BLaER1 treated with 17β-estradiol and CSF1 and Interleukin-3, amounts not matched to agents 10 nM and 100 nM (cell line): ENCODE measurements around the gene ALG1L2.
"Not testable (repeated sequence)": the region's sequence is repeated elsewhere in the genome, so short reads cannot be mapped to it uniquely, and the experiment has no call there.

Source experiments
- H3K27ac ChIP-seq, 11 experiments: shearing (Covaris generic); formaldehyde crosslinking; 2 replicates each; pipeline ENCODE4 v1.8.1; 2022
- H3K27me3 ChIP-seq, 11 experiments: shearing (Covaris generic); formaldehyde crosslinking; 2 replicates each; pipeline ENCODE4 v1.8.1; 2022
- H3K36me3 ChIP-seq, 11 experiments: shearing (Covaris generic); formaldehyde crosslinking; 2 replicates each; pipeline ENCODE4 v1.8.1; 2022
- H3K4me1 ChIP-seq, 10 experiments: shearing (Covaris generic); formaldehyde crosslinking; 2 replicates each; pipeline ENCODE4 v1.8.1; 2022
- H3K4me2 ChIP-seq, 11 experiments: shearing (Covaris generic); formaldehyde crosslinking; 2 replicates each; pipeline ENCODE4 v1.8.1; 2022
- H3K4me3 ChIP-seq, 10 experiments: shearing (Covaris generic); formaldehyde crosslinking; 2 replicates each; pipeline ENCODE4 v1.8.1; 2022
- H3K9ac ChIP-seq, 11 experiments: shearing (Covaris generic); formaldehyde crosslinking; 2 replicates each; pipeline ENCODE4 v1.8.1; 2022
- H3K9me3 ChIP-seq, 11 experiments: shearing (Covaris generic); formaldehyde crosslinking; replicated peaks in 1 of 11; 2 replicates each; pipeline ENCODE4 v1.8.1; 2022
- H4K20me1 ChIP-seq, 11 experiments: shearing (Covaris generic); formaldehyde crosslinking; 2 replicates each; pipeline ENCODE4 v1.8.1; 2022
- Cebpa-rat ChIP-seq, 11 experiments: shearing (Covaris generic); IDR thresholded peaks; 2 replicates each; pipeline ENCODE4 v1.8.1; 2022

ALG1L2 gene

GRCh38 chr3:130093741-130094391, 12.2 kb downstream of the ALG1L2 start:
- peak overlapping the region in 10 of 11 experiments; percentile 34 to 85 (median 80); a peak in 18 of 22 replicates for H3K27ac ChIP-seq
- H3K4me1 ChIP-seq: peaks cover 41 to 78% (median 68%) of the 10 kb centered on the region in 10 experiments
- peaks cover under 1 to 4% (median 3%) of the 10 kb centered on the region in 11 experiments; a peak in 14 of 22 replicates for H3K9me3 ChIP-seq
- H4K20me1 ChIP-seq: no peaks in the 10 kb centered on the region
- peak overlapping the region; percentile 85 to 98 (median 95) for H3K4me2 ChIP-seq
- TF ChIP-seq Cebpa-rat (IDR thresholded peaks at IDR 0.05): no peak
- H3K27me3 ChIP-seq: no peaks in the 10 kb centered on the region
- peak overlapping the region in 9 of 11 experiments; percentile 56 to 75 (median 71); a peak in 17 of 22 replicates for H3K9ac ChIP-seq
- H3K4me3 ChIP-seq: peak overlapping the region in 9 of 10 experiments; percentile 24 to 63 (median 47); a peak in 18 of 20 replicates
- H3K36me3 ChIP-seq: no peaks in the 10 kb centered on the region

DNA sequence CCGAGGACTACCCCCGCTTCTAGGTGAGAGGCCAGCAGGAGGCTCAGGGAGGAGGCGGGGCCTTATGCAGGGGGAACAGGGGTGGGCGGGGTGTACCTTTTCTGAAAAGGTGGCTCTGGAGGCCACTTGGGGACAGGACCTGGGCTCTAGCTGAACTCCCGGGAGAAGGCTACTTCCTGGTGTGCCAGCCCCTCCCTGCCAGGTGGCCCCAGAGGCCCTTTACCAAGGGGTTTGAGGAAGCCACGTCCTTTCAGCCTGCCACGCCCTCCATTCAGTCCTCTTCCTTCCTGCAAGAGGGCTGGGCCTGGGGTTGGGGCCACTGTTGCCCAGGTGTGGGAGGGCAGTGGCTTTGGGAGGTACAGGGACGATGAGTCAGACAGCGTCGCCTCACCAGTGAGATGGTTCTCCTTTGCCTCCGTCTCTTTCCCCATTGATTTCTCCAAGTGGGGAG, 12.9 kb downstream of the ALG1L2 start:
- Histone ChIP-seq H3K4me1 (peaks cover 41 to 78% (median 68%) of the 10 kb centered on the region in 10 experiments), H3K4me2 (peak overlapping the region; percentile 85 to 98 (median 95)), H3K4me3 (peak overlapping the region in 9 of 10 experiments; percentile 10 to 63 (median 47); a peak in 14 of 20 replicates), H3K27ac (peak overlapping the region in 9 of 11 experiments; percentile 61 to 85 (median 81); a peak in 18 of 22 replicates), H3K9ac (peak overlapping the region in 8 of 11 experiments; percentile 70 to 75 (median 72); a peak in 16 of 22 replicates)
- not testable (repeated sequence) for H3K36me3 ChIP-seq, H4K20me1 ChIP-seq, H3K9me3 ChIP-seq, H3K27me3 ChIP-seq

GRCh38 chr3:130095858-130096257, 14.2 kb downstream of the ALG1L2 start:
- Histone ChIP-seq H3K27ac (peak overlapping the region in 2 of 11 experiments; percentile 12 to 28; a peak in 2 of 22 replicates), H3K4me2 (peak overlapping the region; percentile 58 to 98 (median 77)), H3K9ac (peak overlapping the region in 1 of 11 experiments; percentile 31; a peak in 2 of 22 replicates), H3K4me1 (peaks cover 41 to 70% (median 62%) of the 10 kb centered on the region in 10 experiments)
- not testable (repeated sequence) for H3K27me3 ChIP-seq, H4K20me1 ChIP-seq, H3K36me3 ChIP-seq, H3K9me3 ChIP-seq, H3K4me3 ChIP-seq

DNA sequence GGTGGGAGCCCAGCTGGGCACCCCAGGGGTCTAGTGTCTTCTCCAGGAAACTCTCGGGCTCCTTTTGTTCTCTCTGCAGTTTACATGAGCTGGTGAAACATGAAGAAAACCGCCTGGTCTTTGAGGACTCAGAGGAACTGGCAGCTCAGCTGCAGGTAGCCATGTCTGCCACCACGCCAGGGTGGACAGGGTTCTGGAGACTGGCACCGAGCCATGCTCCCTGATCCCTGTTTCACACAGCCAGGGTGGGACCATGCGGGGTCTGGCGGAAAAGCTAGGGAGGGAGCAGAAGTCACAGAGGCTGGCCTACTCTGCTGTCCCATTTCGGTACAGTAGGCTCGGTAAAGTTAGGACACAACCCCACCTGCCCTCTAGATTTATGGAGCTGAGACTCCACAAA, 15.5 kb downstream of the ALG1L2 start:
- Histone ChIP-seq H3K9ac (peak overlapping the region in 1 of 11 experiments; percentile 35; a peak in 2 of 22 replicates), H3K27ac (peak overlapping the region in 3 of 11 experiments; percentile 31 to 47 (median 34); a peak in 4 of 22 replicates), H3K4me2 (peak overlapping the region in 9 of 11 experiments; percentile 26 to 98 (median 73); a peak in 16 of 22 replicates), H3K4me1 (peaks cover 41 to 58% (median 52%) of the 10 kb centered on the region in 10 experiments)
- not testable (repeated sequence) for H3K9me3 ChIP-seq, H3K4me3 ChIP-seq, H4K20me1 ChIP-seq, H3K27me3 ChIP-seq, H3K36me3 ChIP-seq

GRCh38 chr3:130097690-130098638, 16.3 kb downstream of the ALG1L2 start:
- not testable (repeated sequence) for H3K4me3 ChIP-seq, H3K9me3 ChIP-seq, H3K9ac ChIP-seq, H3K36me3 ChIP-seq, H4K20me1 ChIP-seq, H3K27me3 ChIP-seq, H3K4me2 ChIP-seq
- H3K27ac ChIP-seq: 0 out of 22 replicates have a peak overlapping the region, but pooled peaks of 1 of the 11 experiments have one; percentile 18
- peaks cover 40 to 49% (median 44%) of the 10 kb centered on the region in 10 experiments for H3K4me1 ChIP-seq

DNA sequence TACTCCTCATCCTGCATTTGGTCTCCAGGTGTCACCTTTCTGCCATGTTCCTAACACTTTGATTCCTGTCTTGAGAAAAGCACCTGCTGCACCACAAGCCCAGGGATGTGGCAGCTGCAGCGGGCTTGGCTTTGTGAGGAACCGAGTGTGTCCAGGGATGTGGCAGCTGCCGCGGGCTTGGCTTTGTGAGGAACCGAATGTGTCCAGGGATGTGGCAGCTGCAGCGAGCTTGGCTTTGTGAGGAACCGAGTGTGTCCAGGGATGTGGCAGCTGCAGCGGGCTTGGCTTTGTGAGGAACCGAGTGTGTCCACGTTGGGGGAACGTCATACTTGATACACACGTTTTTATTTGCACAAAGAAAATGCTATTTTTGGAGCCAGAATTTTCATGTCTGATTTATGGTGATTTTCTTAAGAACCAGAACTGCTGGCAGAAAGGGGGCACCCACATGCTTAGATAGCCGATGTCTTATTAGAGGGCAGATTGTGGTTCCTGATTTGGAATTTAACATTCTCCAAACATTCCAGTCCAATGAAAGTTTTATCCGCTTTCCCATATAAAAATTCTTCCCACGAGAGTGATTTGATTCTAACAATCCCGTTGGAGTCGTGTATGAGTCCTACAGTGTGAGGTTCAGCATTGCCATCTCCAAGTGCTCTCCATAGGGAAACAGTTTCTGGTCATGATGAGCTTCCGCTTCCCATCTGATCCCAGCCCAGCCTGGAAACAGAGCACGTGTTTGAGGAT, 17.2 kb downstream of the ALG1L2 start:
- H3K27ac ChIP-seq, H3K36me3 ChIP-seq, H3K9me3 ChIP-seq, H4K20me1 ChIP-seq, H3K9ac ChIP-seq, H3K27me3 ChIP-seq, H3K4me2 ChIP-seq, H3K4me3 ChIP-seq: not testable (repeated sequence)
- peaks cover 32 to 42% (median 35%) of the 10 kb centered on the region in 10 experiments for H3K4me1 ChIP-seq

DNA sequence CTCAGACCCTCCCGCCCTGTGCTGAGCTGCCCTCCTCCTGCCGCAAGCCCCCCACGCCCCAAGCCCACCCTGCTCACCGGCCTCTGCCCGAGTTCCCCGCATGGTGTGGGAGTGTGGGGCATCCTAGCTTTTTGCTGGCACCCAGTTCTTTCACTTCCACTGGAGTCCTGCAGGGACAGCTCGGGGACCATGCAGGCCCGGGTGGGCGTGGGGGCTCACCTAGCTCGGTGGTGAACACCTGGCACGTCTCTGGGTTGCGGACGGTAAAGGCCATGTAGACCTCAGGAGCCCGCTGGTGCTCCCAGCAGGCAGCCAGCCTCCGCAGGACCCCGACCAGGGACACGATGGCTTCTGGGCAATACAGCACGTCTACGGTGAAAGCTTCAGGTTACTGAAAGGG, 20.9 kb downstream of the ALG1L2 start:
- not testable (repeated sequence) for H3K27ac ChIP-seq, H3K4me2 ChIP-seq, H3K9me3 ChIP-seq, H3K27me3 ChIP-seq, H4K20me1 ChIP-seq, H3K36me3 ChIP-seq, H3K4me3 ChIP-seq, H3K9ac ChIP-seq
- peaks cover 6 to 21% (median 18%) of the 10 kb centered on the region in 10 experiments for H3K4me1 ChIP-seq

DNA sequence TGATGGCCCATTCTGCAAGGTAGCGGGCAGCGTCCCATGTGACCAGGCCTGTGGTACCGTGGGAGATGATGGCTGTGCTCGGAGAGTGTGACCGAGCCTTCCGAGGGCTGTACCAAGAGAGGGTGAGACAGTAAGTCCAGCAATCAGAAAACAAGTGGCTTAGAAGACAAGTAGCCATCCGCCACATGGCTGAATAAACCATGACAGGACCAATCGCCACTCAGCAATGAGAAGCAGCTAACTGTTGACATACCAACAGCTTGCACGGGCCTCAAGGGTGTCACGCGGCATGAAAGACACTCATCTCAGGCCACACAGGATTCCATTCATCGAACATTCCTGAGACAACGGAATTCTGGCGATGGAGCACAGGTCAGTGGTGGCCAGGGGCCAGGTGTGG, 22.6 kb downstream of the ALG1L2 start:
- H3K4me1 ChIP-seq: peaks cover 10 to 33% (median 21%) of the 10 kb centered on the region in 10 experiments
- H3K4me3 ChIP-seq, H3K4me2 ChIP-seq, H4K20me1 ChIP-seq, H3K9ac ChIP-seq, H3K27me3 ChIP-seq, H3K9me3 ChIP-seq, H3K36me3 ChIP-seq, H3K27ac ChIP-seq: not testable (repeated sequence)

- H3K27me3 ChIP-seq, H3K4me3 ChIP-seq, H3K36me3 ChIP-seq, H4K20me1 ChIP-seq, H3K9me3 ChIP-seq: not testable (repeated sequence)
- Histone ChIP-seq H3K4me1 (peaks cover 21 to 44% (median 31%) of the 10 kb centered on the region in 10 experiments), H3K9ac (peak overlapping the region in 5 of 11 experiments; percentile 45 to 67 (median 62); a peak in 6 of 22 replicates), H3K4me2 (peak overlapping the region; percentile 35 to 90 (median 71); a peak in 19 of 22 replicates), H3K27ac (peak overlapping the region in 7 of 11 experiments; percentile 44 to 71 (median 66); a peak in 10 of 22 replicates)
These were observed 25.8 kb downstream of the ALG1L2 start for GRCh38 chr3:130107333-130107995.

DNA sequence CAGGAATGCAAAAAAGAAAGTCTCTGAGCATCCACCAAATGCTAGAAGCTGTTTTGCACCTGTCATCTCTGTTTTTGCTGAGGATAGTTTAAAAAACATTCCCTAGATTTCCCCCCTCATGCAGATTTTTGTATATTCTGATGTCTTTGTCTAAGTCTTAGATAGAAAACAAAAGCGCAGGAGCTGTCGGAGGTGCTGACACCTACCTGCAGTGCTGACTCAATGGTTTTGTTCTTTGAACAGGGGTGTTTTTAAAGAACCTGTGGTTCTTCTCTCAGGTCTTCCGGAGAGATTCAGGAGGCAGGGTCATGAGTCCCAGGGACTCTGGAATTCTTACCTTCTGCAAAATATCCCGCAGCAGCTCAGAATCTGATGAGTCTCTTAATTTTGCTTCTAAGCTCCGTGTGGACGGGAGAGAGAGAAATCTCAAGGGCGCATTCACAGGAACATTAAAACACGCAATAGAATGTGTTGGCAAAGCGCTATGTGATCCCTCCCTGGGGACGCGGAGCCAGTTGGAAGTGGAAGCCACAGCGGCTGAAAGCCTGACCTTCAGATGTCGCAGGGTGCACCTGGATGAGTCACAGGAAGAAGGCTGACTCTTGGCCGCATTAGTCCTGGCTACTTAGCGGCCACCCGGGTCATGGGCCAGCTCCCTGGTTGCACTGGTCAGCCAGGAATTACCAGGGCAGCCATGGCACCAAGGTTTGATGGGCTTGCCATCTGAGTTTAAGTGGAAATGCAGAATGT, 27.4 kb downstream of the ALG1L2 start:
- H3K36me3 ChIP-seq, H3K4me3 ChIP-seq, H3K27ac ChIP-seq, H3K9ac ChIP-seq, H3K9me3 ChIP-seq, H3K27me3 ChIP-seq, H4K20me1 ChIP-seq: not testable (repeated sequence)
- peak overlapping the region in 2 of 11 experiments; percentile 7 to 89; a peak in 1 of 22 replicates for H3K4me2 ChIP-seq
- peaks cover 21 to 49% (median 35%) of the 10 kb centered on the region in 10 experiments for H3K4me1 ChIP-seq

DNA sequence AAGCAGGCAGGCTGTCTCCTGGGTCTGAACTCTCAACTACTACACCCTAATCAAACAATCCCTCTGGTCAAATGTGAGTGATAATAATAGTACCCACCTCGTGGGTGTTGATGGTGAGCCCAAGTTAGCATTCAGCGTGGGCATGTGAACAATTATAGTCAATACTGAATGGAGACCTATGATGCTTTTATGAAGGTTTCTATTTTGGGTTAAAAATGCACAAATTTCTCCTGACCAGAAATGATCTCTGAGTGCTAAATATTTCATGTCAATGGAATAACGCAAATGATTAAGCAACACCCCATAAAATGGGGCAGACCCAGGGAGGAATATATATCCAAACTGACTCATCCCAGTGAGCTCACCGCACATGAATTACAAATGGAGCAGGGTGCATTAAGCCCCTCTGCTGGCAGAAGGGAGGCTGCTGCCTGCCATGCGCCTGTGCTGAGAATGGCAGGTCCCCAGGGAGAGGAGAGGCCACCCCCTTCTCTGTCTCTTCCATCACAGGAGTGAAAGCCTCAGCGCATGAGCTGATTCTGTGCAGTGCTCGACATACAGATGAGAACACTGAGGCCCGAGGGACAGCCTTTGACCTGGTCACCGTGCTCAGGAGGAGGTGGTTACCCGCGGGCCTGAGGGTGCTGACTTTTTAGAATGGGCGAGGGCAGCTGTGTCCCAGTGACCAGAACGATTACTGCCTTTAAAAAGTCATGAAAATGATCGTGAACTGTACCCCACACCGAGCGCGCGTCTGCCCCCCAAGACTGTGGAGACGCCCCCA, 28.9 kb downstream of the ALG1L2 start:
- Histone ChIP-seq H3K4me2 (peak overlapping the region; percentile 70 to 93 (median 84)), H3K9ac (peak overlapping the region; percentile 73 to 93 (median 85)), H3K27ac (peak overlapping the region in 10 of 11 experiments; percentile 63 to 93 (median 86); a peak in 20 of 22 replicates), H3K4me1 (peaks cover 21 to 48% (median 35%) of the 10 kb centered on the region in 10 experiments), H3K4me3 (peak overlapping the region; percentile 75 to 92 (median 86))
- not testable (repeated sequence) for H3K27me3 ChIP-seq, H4K20me1 ChIP-seq, H3K9me3 ChIP-seq, H3K36me3 ChIP-seq
